Measurements from ENCODE around the gene DCUN1D3. TPM values are rescaled to one million over a fixed set of nuclear protein-coding genes. Genes with fewer than 3 reads are reported as not detected.

Gene DCUN1D3
- polyA plus RNA-seq, 1 donor (not counting 4 experiments of a cell fraction or from before 2014, with no cell fraction given), result 9.4 TPM

DNA sequence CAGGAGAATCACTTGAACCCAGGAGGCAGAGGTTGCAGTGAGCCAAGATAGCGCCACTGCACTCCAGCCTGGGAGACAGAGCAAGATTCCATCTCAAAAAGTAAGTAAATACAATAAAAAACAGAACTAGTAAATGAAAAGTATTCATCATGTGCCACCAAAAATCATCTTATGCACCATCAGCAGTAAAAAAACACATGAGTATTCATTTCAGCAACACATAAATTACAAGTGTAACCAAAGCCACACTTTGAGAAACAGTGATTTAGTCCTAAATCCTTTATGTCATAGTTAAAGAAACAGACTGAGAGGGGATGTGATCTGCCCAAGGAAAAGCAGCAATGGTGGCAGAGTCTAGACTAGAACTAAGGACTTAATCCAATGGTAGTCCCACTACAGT lies 13.0 kb downstream of the DCUN1D3 start:
- Histone ChIP-seq H3K27me3 (ENCODE audit: control insufficient read depth, extremely low read depth, insufficient read depth, low read length) (no peaks in the 10 kb centered on the region), H3K4me2 (ENCODE audit: control insufficient read depth, extremely low read depth, insufficient read depth, low read depth, low read length) (no peak overlapping the region), H3K9me1 (ENCODE audit: control insufficient read depth, extremely low read depth, insufficient read depth, low read length) (no peaks in the 10 kb centered on the region), H3K4me3 (ENCODE audit: control insufficient read depth in 2 of 3, extremely low read depth in 1 of 3, insufficient read depth in 2 of 3, low read depth in 1 of 3, low read length in 3 of 3) (no peak overlapping the region), H3K4me1 (ENCODE audit: control insufficient read depth, extremely low read depth, insufficient read depth, low read length) (peaks cover 6% of the 10 kb centered on the region), H3K9me3 (ENCODE audit: control insufficient read depth, low read depth, low read length) (no peaks in the 10 kb centered on the region), H3K79me2 (ENCODE audit: control insufficient read depth, insufficient read depth, low read length) (peaks cover 80% of the 10 kb centered on the region), H3K36me3 (ENCODE audit: control insufficient read depth in 2 of 2, extremely low read depth in 1 of 2, insufficient read depth in 2 of 2, low read length in 2 of 2) (peaks cover 10 to 20% of the 10 kb centered on the region in 2 experiments), H2AFZ (ENCODE audit: control insufficient read depth, low read length) (no peak overlapping the region), H4K20me1 (ENCODE audit: control insufficient read depth, extremely low read depth, insufficient read depth, low read length) (no peaks in the 10 kb centered on the region), H3K9ac (ENCODE audit: control insufficient read depth, extremely low read depth, insufficient read depth, low read length) (no peak overlapping the region), H3K27ac (ENCODE audit: control insufficient read depth, insufficient read depth, low read length) (no peak overlapping the region)
- TF ChIP-seq, protein P1, sequence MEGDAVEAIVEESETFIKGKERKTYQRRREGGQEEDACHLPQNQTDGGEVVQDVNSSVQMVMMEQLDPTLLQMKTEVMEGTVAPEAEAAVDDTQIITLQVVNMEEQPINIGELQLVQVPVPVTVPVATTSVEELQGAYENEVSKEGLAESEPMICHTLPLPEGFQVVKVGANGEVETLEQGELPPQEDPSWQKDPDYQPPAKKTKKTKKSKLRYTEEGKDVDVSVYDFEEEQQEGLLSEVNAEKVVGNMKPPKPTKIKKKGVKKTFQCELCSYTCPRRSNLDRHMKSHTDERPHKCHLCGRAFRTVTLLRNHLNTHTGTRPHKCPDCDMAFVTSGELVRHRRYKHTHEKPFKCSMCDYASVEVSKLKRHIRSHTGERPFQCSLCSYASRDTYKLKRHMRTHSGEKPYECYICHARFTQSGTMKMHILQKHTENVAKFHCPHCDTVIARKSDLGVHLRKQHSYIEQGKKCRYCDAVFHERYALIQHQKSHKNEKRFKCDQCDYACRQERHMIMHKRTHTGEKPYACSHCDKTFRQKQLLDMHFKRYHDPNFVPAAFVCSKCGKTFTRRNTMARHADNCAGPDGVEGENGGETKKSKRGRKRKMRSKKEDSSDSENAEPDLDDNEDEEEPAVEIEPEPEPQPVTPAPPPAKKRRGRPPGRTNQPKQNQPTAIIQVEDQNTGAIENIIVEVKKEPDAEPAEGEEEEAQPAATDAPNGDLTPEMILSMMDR (optimal IDR thresholded peaks at IDR 0.05 in 1 of 3, IDR thresholded peaks at IDR 0.05 in 1 of 3, conservative IDR thresholded peaks at IDR 0.05 in 1 of 3; ENCODE audit: extremely low read depth in 1 of 3, insufficient read depth in 2 of 3, low read length in 3 of 3), result no peak
- no peak for TF ChIP-seq EZH2 (IDR thresholded peaks at IDR 0.05; ENCODE audit: low read length)
- FAIRE-seq (no peak), DNase-seq (ENCODE audit: low read depth, low spot score) (no peak)
- dilution Hi-C loops (cut with MboI; ENCODE audit: extremely low pct_ligation_motif_present, low sequenced_read_pairs), result no loop called here

DNA sequence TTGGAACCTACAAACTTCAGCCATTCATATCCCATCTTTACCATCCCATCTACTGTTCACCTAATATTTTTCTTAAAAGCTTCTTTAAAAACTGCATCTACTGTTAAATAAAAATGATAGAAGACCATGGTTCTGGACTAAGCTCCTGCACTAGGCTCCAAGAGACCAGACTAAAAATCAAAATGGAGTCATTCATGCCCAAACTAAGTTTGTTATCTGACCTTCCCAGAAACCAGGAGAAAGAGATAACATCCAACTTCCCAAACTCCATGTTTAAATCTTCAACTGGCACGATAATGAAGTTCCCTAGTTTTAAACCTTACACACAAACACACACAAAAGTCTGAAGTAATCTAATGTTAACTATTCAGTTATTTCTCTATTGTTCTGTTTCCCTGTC lies 13.8 kb downstream of the DCUN1D3 start:
- TF ChIP-seq, protein P1 (optimal IDR thresholded peaks at IDR 0.05 in 1 of 3, IDR thresholded peaks at IDR 0.05 in 1 of 3, conservative IDR thresholded peaks at IDR 0.05 in 1 of 3; ENCODE audit: extremely low read depth in 1 of 3, insufficient read depth in 2 of 3, low read length in 3 of 3), result no peak
- TF ChIP-seq EZH2 (IDR thresholded peaks at IDR 0.05; ENCODE audit: low read length), result no peak
- H3K27ac ChIP-seq (ENCODE audit: control insufficient read depth, insufficient read depth, low read length), result no peak overlapping the region
- no peak overlapping the region for H3K9ac ChIP-seq (ENCODE audit: control insufficient read depth, extremely low read depth, insufficient read depth, low read length)
- DNase-seq (ENCODE audit: low read depth, low spot score) (no peak), FAIRE-seq (no peak)
- H3K36me3 ChIP-seq (ENCODE audit: control insufficient read depth in 2 of 2, extremely low read depth in 1 of 2, insufficient read depth in 2 of 2, low read length in 2 of 2), result peaks cover 5 to 11% of the 10 kb centered on the region in 2 experiments
- dilution Hi-C loops (cut with MboI; ENCODE audit: extremely low pct_ligation_motif_present, low sequenced_read_pairs), result no loop called here
- H3K27me3 ChIP-seq (ENCODE audit: control insufficient read depth, extremely low read depth, insufficient read depth, low read length), result no peaks in the 10 kb centered on the region
- peaks cover 6% of the 10 kb centered on the region for H3K4me1 ChIP-seq (ENCODE audit: control insufficient read depth, extremely low read depth, insufficient read depth, low read length)
- H4K20me1 ChIP-seq (ENCODE audit: control insufficient read depth, extremely low read depth, insufficient read depth, low read length), result no peaks in the 10 kb centered on the region
- H3K79me2 ChIP-seq (ENCODE audit: control insufficient read depth, insufficient read depth, low read length), result peaks cover 79% of the 10 kb centered on the region
- H3K9me1 ChIP-seq (ENCODE audit: control insufficient read depth, extremely low read depth, insufficient read depth, low read length), result no peaks in the 10 kb centered on the region
- H2AFZ ChIP-seq (ENCODE audit: control insufficient read depth, low read length), result no peak overlapping the region
- H3K4me2 ChIP-seq (ENCODE audit: control insufficient read depth, extremely low read depth, insufficient read depth, low read depth, low read length), result no peak overlapping the region
- no peaks in the 10 kb centered on the region for H3K9me3 ChIP-seq (ENCODE audit: control insufficient read depth, low read depth, low read length)
- no peak overlapping the region for H3K4me3 ChIP-seq (ENCODE audit: control insufficient read depth in 2 of 3, extremely low read depth in 1 of 3, insufficient read depth in 2 of 3, low read depth in 1 of 3, low read length in 3 of 3)

All from keratinocyte (primary cell).